Ishikawa (cell line): ENCODE measurements around the gene PTPRN2.

ENCODE experiments used
- CEBPB ChIP-seq: IDR thresholded peaks from 2 replicates; pipeline ENCODE4 v1.6.1; 2012
- CREB1 ChIP-seq: IDR thresholded peaks from 2 replicates; pipeline ENCODE4 v1.6.1; 2012; ENCODE audit warnings: low read depth
- EGR1 ChIP-seq: IDR thresholded peaks from 2 replicates; pipeline ENCODE4 v1.6.1; 2012
- EP300 ChIP-seq: IDR thresholded peaks from 2 replicates; pipeline ENCODE4 v1.6.1; 2012; ENCODE audit warnings: borderline replicate concordance
- FOXM1 ChIP-seq: IDR thresholded peaks from 2 replicates; pipeline ENCODE4 v1.6.1; 2012; ENCODE audit warnings: low read depth, borderline replicate concordance
- NFIC ChIP-seq: IDR thresholded peaks from 2 replicates; pipeline ENCODE4 v1.6.1; 2012
- RAD21 ChIP-seq: IDR thresholded peaks from 2 replicates; pipeline ENCODE4 v1.6.1; 2012; ENCODE audit warnings: low read depth
- TAF1 ChIP-seq: IDR thresholded peaks from 2 replicates; pipeline ENCODE4 v1.6.1; 2012; ENCODE audit warnings: low read depth, mild to moderate bottlenecking
- TCF12 ChIP-seq: IDR thresholded peaks from 2 replicates; pipeline ENCODE4 v1.6.1; 2012; ENCODE audit warnings: low read depth
- TEAD4 ChIP-seq: IDR thresholded peaks from 2 replicates; pipeline ENCODE4 v1.6.1; 2012
- YY1 ChIP-seq: IDR thresholded peaks from 2 replicates; pipeline ENCODE4 v1.6.1; 2012; ENCODE audit warnings: low read depth
- ZBTB7A ChIP-seq: IDR thresholded peaks from 2 replicates; pipeline ENCODE4 v1.6.1; 2012; ENCODE audit warnings: low read depth
- TF ChIP-seq, protein P1 (sequence below): IDR thresholded peaks from 2 replicates; pipeline ENCODE4 v1.6.1; 2012; ENCODE audit warnings: low read depth, mild to moderate bottlenecking
- TF ChIP-seq, protein P2 (sequence below): IDR thresholded peaks from 2 replicates; pipeline ENCODE4 v1.6.1; 2012
- TF ChIP-seq, protein P3 (sequence below): IDR thresholded peaks from 2 replicates; pipeline ENCODE4 v1.6.1; 2012

The PTPRN2 gene

DNA sequence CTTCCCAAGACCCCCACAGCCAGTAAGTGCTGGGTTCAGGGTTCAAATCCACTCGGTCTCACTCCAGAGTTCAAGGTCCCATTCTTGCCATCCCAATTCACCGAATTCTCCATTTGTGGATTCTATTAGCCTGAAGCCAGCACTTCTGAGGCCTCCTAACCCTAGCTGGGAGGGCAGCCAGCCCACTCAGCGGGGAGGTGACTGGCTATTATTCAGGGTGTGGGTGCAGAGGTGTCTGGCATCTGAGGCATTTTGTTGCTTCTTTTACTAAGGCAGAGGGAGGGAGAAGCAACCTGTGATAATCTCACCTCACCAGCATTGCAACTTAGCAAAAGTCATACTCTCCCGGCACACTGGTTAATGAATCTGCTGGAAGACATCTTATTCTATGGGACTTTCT is 8.7 kb upstream of the PTPRN2 start:
- no peak for TF ChIP-seq CREB1

GRCh38 chr7:158595068-158595467 is 7.4 kb upstream of the PTPRN2 start:
- TF ChIP-seq EP300 (no peak), TAF1 (no peak), FOXM1 (no peak), ZBTB7A (no peak)

DNA sequence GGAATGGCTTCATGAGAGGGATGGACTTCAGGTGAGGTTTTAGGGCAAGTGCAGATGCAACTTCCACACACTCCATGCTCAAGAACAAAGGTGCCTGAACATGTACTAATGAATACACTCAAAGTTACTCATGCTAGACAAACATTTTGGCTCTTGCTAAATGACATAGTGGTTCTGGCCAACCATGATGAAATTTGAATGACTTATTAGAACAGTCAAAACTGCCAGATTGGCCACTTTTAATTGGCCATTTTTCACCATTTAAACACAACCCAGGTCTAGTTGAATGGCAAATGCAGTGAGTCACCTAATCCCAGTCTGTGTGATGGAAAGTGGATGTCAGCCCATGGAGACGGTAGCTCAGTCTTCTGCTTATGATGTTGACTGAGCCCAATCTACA is 4.9 kb upstream of the PTPRN2 start:
- TF ChIP-seq TEAD4 (no peak), FOXM1 (no peak), CREB1 (no peak), ZBTB7A (no peak)
- TF ChIP-seq, protein P1, sequence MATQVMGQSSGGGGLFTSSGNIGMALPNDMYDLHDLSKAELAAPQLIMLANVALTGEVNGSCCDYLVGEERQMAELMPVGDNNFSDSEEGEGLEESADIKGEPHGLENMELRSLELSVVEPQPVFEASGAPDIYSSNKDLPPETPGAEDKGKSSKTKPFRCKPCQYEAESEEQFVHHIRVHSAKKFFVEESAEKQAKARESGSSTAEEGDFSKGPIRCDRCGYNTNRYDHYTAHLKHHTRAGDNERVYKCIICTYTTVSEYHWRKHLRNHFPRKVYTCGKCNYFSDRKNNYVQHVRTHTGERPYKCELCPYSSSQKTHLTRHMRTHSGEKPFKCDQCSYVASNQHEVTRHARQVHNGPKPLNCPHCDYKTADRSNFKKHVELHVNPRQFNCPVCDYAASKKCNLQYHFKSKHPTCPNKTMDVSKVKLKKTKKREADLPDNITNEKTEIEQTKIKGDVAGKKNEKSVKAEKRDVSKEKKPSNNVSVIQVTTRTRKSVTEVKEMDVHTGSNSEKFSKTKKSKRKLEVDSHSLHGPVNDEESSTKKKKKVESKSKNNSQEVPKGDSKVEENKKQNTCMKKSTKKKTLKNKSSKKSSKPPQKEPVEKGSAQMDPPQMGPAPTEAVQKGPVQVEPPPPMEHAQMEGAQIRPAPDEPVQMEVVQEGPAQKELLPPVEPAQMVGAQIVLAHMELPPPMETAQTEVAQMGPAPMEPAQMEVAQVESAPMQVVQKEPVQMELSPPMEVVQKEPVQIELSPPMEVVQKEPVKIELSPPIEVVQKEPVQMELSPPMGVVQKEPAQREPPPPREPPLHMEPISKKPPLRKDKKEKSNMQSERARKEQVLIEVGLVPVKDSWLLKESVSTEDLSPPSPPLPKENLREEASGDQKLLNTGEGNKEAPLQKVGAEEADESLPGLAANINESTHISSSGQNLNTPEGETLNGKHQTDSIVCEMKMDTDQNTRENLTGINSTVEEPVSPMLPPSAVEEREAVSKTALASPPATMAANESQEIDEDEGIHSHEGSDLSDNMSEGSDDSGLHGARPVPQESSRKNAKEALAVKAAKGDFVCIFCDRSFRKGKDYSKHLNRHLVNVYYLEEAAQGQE = no peak
- TF ChIP-seq, protein P2, sequence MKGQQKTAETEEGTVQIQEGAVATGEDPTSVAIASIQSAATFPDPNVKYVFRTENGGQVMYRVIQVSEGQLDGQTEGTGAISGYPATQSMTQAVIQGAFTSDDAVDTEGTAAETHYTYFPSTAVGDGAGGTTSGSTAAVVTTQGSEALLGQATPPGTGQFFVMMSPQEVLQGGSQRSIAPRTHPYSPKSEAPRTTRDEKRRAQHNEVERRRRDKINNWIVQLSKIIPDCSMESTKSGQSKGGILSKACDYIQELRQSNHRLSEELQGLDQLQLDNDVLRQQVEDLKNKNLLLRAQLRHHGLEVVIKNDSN = no peak

DNA sequence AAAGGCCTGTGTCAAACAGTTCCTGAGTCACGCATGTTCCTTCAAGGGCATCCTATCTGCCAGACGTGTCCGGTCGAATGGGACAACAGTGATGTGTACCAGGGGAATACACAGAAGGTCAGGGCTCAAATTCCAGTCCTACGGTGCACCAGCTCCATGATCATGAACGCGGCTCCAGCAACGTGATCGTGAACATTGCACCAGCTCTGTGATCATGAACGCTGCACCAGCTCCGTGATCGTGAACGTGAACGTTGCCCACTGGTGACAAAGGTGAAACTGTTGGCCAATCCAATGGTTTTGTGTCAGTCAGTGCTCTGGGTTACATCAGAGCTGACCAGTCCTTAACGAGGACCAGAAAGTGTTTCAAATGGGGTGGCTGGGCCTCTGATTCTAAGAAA is 4.3 kb upstream of the PTPRN2 start:
- no peak for TF ChIP-seq TEAD4
- no peak for TF ChIP-seq CREB1
- TF ChIP-seq EP300 = no peak
- no peak for TF ChIP-seq YY1
- TF ChIP-seq TAF1 = no peak
- TF ChIP-seq ZBTB7A = no peak
- TF ChIP-seq EGR1 = no peak
- TF ChIP-seq CEBPB = no peak
- no peak for TF ChIP-seq FOXM1
- TF ChIP-seq TCF12 = no peak
- TF ChIP-seq RAD21 = no peak
- TF ChIP-seq, protein P2 = no peak
- TF ChIP-seq, protein P1 = no peak
- no peak for TF ChIP-seq NFIC
- TF ChIP-seq, protein P3, sequence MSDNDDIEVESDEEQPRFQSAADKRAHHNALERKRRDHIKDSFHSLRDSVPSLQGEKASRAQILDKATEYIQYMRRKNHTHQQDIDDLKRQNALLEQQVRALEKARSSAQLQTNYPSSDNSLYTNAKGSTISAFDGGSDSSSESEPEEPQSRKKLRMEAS = no peak

GRCh38 chr7:158590181-158590530 is 2.5 kb upstream of the PTPRN2 start:
- no peak for TF ChIP-seq FOXM1
- TF ChIP-seq TEAD4 = no peak
- no peak for TF ChIP-seq TAF1
- TF ChIP-seq NFIC = no peak
- TF ChIP-seq, protein P1 = no peak
- TF ChIP-seq EP300 = no peak
- TF ChIP-seq RAD21 = no peak
- TF ChIP-seq, protein P2 = no peak
